ENCODE data around the gene FDX2.
"Not testable (repeated sequence)": the region's sequence is repeated elsewhere in the genome, so short reads cannot be mapped to it uniquely, and the experiment has no call there.

The FDX2 gene

GRCh38 chr19:10315335-10316214 is at the start of gene FDX2:
FDX2 (minus strand) TSS chr19:10316015; CDS start chr19:10315996, 19 bp downstream.
- DNase-seq (ENCODE audit: extremely low spot score, insufficient read length, low read depth) (peak; percentile 93), FAIRE-seq (peak; percentile 93)

- no peak for DNase-seq (ENCODE audit: extremely low spot score, insufficient read length, low read depth)
- no peak for FAIRE-seq
These were observed 49.7 kb upstream of the FDX2 start for GRCh38 chr19:10365518-10365917.

GRCh38 chr19:10364644-10365043 is 48.8 kb upstream of the FDX2 start:
- DNase-seq (ENCODE audit: extremely low spot score, insufficient read length, low read depth) (no peak), FAIRE-seq (no peak)

- FAIRE-seq: no peak
- no peak for DNase-seq (ENCODE audit: extremely low spot score, insufficient read length, low read depth)
These were observed 48.0 kb upstream of the FDX2 start for GRCh38 chr19:10363789-10364281.

- DNase-seq (ENCODE audit: extremely low spot score, insufficient read length, low read depth) (no peak), FAIRE-seq (no peak)
These were observed 46.4 kb upstream of the FDX2 start for GRCh38 chr19:10362259-10362658.

GRCh38 chr19:10361569-10362011 is 45.8 kb upstream of the FDX2 start:
- no peak for DNase-seq (ENCODE audit: extremely low spot score, insufficient read length, low read depth)
- no peak for FAIRE-seq

GRCh38 chr19:10356431-10356830 is 40.6 kb upstream of the FDX2 start:
- no peak for FAIRE-seq

GRCh38 chr19:10353793-10354391 is 38.1 kb upstream of the FDX2 start:
- DNase-seq (ENCODE audit: extremely low spot score, insufficient read length, low read depth) (no peak), FAIRE-seq (no peak)

More at GRCh38 chr19:10356431-10356830, 40.6 kb upstream of the FDX2 start:
- no peak for DNase-seq (ENCODE audit: extremely low spot score, insufficient read length, low read depth)

- no peak for DNase-seq (ENCODE audit: extremely low spot score, insufficient read length, low read depth)
- FAIRE-seq: no peak
These were observed 37.2 kb upstream of the FDX2 start for GRCh38 chr19:10352764-10353671.

GRCh38 chr19:10346509-10346908 is 30.7 kb upstream of the FDX2 start:
- no peak for FAIRE-seq
- DNase-seq (ENCODE audit: extremely low spot score, insufficient read length, low read depth): no peak

GRCh38 chr19:10344780-10345179 is 29.0 kb upstream of the FDX2 start:
- DNase-seq (ENCODE audit: extremely low spot score, insufficient read length, low read depth) (no peak), FAIRE-seq (no peak)

- no peak for FAIRE-seq
These were observed 27.7 kb upstream of the FDX2 start for GRCh38 chr19:10343495-10343894.

GRCh38 chr19:10339977-10340376 is 24.2 kb upstream of the FDX2 start:
- FAIRE-seq (no peak), DNase-seq (ENCODE audit: extremely low spot score, insufficient read length, low read depth) (no peak)

More at GRCh38 chr19:10343495-10343894, 27.7 kb upstream of the FDX2 start:
- DNase-seq (ENCODE audit: extremely low spot score, insufficient read length, low read depth): no peak

- DNase-seq (ENCODE audit: extremely low spot score, insufficient read length, low read depth): no peak
- peak; percentile 91 for FAIRE-seq
These were observed 23.7 kb upstream of the FDX2 start, which contains the start of gene ICAM3 for GRCh38 chr19:10339380-10339960. ICAM3 (minus strand) TSS chr19:10339624; CDS start chr19:10339614, 10 bp downstream.

GRCh38 chr19:10338940-10339339 is 23.1 kb upstream of the FDX2 start:
- FAIRE-seq: no peak
- DNase-seq (ENCODE audit: extremely low spot score, insufficient read length, low read depth): no peak

GRCh38 chr19:10336725-10337124 is 20.9 kb upstream of the FDX2 start:
- not testable (repeated sequence) for FAIRE-seq; DNase-seq (ENCODE audit: extremely low spot score, insufficient read length, low read depth)

- FAIRE-seq (no peak), DNase-seq (ENCODE audit: extremely low spot score, insufficient read length, low read depth) (no peak)
These were observed 19.7 kb upstream of the FDX2 start for GRCh38 chr19:10335352-10335985.

- no peak for FAIRE-seq
- no peak for DNase-seq (ENCODE audit: extremely low spot score, insufficient read length, low read depth)
These were observed 19.0 kb upstream of the FDX2 start for GRCh38 chr19:10334588-10335351.
